ENCODE measurements around the gene DRG2.

Gene DRG2

GRCh38 chr17:18087610-18088491, at the start of gene DRG2:
TSS of gene DRG2 (plus strand) at chr17:18087948. CDS start at chr17:18088024, 76 bp downstream.
- peak within 1 kb of the TSS; percentile 13 for H3K27ac ChIP-seq
- TF ChIP-seq CTCF (IDR thresholded peaks at IDR 0.05; ENCODE audit: low read depth, low read length, missing control alignments) = peak; percentile 6
- in situ Hi-C loops (cut with HindIII; ENCODE audit: low pct_ligation_motif_present, low sequenced_read_pairs) = no loop called here

GRCh38 chr17:18038149-18038850, 49.4 kb upstream of the DRG2 start:
- Histone ChIP-seq H3K27ac (peak overlapping the region; percentile 50), H3K36me3 (replicated peaks) (no peaks in the 10 kb centered on the region), H3K4me3 (ENCODE audit: low read depth, low read length) (peak overlapping the region; percentile 94), H3K27me3 (replicated peaks) (no peaks in the 10 kb centered on the region)
- no peak for DNase-seq
- in situ Hi-C loops (cut with HindIII; ENCODE audit: low pct_ligation_motif_present, low sequenced_read_pairs) = loop anchor here (10.0 kb wide), 1 partner anchor 143 kb away; no protein-coding TSS in a partner anchor
- TF ChIP-seq CTCF (IDR thresholded peaks at IDR 0.05; ENCODE audit: low read depth, low read length, missing control alignments) = no peak

More at GRCh38 chr17:18087610-18088491, at the start of gene DRG2:
- peak within 1 kb of the TSS; percentile 97 for H3K4me3 ChIP-seq (ENCODE audit: low read depth, low read length)
- DNase-seq = peak; percentile 83
- no peaks in the 10 kb centered on the region for H3K27me3 ChIP-seq (replicated peaks)
- H3K36me3 ChIP-seq (replicated peaks) = peaks cover 4% of the 10 kb centered on the region

GRCh38 chr17:18038861-18039534, 48.8 kb upstream of the DRG2 start, which contains the start of the genes ATPAF2 and GID4:
TSS of gene ATPAF2 (minus strand) at chr17:18039168. CDS start at chr17:18039013, 155 bp downstream.
TSS of gene GID4 (plus strand) at chr17:18039408. CDS start at chr17:18039465, 57 bp downstream.
- in situ Hi-C loops (cut with HindIII; ENCODE audit: low pct_ligation_motif_present, low sequenced_read_pairs) = loop anchor here (10.0 kb wide), 1 partner anchor 144 kb away; no protein-coding TSS in a partner anchor
- peak; percentile 99 for DNase-seq
- peak within 1 kb of the TSS; percentile 50 for H3K27ac ChIP-seq
- TF ChIP-seq CTCF (IDR thresholded peaks at IDR 0.05; ENCODE audit: low read depth, low read length, missing control alignments) = peak; percentile 33
- H3K4me3 ChIP-seq (ENCODE audit: low read depth, low read length) = peak within 1 kb of the TSS; percentile 94
- no peaks in the 10 kb centered on the region for H3K36me3 ChIP-seq (replicated peaks)
- H3K27me3 ChIP-seq (replicated peaks) = no peaks in the 10 kb centered on the region

- TF ChIP-seq CTCF (IDR thresholded peaks at IDR 0.05; ENCODE audit: low read depth, low read length, missing control alignments) = no peak
- no peak for DNase-seq
- Histone ChIP-seq H3K36me3 (replicated peaks) (no peaks in the 10 kb centered on the region), H3K27me3 (replicated peaks) (no peaks in the 10 kb centered on the region), H3K4me3 (ENCODE audit: low read depth, low read length) (peak overlapping the region; percentile 94), H3K27ac (peak overlapping the region; percentile 32)
- in situ Hi-C loops (cut with HindIII; ENCODE audit: low pct_ligation_motif_present, low sequenced_read_pairs) = loop anchor here (10.0 kb wide), 1 partner anchor 145 kb away; no protein-coding TSS in a partner anchor
Measured at GRCh38 chr17:18039535-18040260, 48.0 kb upstream of the DRG2 start.
